RCC 7860 (cell line): Measurements from ENCODE around the gene PRDM7.
"Not testable (repeated sequence)": the region's sequence is repeated elsewhere in the genome, so short reads cannot be mapped to it uniquely, and the experiment has no call there.

ENCODE experiments used
- DNase-seq: peaks from one replicate; pipeline ENCODE4 v3.0.0-alpha.2; 2015; ENCODE audit warnings: low spot score
- FAIRE-seq: peaks from 2 replicates; lab custom pipeline; 2012; peaks lifted over from hg19 to GRCh38; lab: Jason Lieb, UNC

PRDM7 gene

DNA sequence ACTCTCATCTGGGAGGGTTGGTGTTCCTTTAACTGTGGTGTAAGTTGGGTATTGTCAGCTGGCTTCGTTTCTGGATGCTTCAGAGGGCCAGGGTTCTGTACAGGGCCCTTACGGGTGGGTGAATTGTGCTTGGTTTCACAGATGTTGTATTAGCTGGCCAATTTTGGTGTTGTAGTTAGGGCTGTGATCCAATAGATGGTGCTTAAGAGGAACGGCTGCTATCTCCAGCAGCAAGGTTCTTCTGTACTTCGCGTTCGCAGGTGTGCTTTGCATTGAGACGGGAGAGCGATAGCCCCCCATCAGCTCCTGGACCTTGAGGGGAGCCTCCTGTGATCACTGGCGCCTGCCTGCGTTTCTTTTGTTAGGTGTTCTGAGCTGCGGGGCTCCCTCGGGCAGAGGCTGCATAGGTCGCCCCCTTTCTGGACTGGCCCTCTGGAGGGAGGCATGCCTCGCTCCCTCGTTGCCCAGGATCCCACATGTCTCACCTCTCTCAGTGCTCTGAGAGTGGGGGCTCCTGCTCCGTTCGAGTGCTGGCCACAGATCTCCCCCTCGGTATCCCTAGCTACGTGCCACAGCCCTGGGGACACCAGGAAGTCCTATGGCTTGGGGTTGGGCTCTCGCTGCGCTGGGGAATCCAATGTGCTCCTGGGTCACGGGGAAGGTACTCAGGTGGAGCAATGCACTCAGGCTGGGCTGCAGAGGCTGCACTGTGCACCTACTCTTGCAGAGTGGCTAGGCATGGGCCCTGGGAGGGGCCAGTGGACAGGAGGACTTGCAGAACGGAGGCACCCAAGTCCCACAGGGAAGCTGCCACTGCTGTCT is 837 bp upstream of the PRDM7 start:
- no peak for FAIRE-seq

DNA sequence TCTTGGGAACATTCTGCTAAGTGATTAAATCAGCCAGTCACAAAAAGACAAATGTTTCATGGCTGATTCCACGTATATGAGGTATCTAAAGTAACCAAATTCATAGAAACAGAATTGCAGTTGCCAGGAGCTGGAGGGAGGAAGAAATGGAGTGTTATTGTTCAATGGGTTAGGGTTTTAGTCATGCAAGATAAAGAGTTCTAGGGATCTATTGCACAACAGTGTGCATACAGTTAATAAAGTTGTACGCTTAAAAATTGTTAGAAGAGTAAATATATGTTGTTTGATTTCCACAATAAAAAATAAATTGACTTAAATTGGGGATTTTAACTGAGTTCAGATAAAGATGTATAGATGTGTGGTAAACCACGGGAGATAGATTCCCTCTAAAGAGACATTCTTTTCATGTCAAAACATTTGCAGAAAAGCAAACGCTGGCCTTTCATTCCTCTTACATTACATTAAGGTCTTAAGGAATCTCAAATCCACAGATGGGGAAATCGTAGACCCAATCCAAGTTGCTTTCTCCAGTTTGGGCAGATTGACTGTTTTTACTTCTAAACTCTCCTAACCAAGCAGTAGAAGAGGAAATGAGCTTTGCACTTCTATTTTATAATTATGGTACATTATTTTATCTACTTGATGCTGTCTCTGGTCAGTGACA is 4.6 kb downstream of the PRDM7 start:
- DNase-seq: no peak
- FAIRE-seq: no peak

More for the DNA sequence above, 837 bp upstream of the PRDM7 start:
- no peak for DNase-seq

DNA sequence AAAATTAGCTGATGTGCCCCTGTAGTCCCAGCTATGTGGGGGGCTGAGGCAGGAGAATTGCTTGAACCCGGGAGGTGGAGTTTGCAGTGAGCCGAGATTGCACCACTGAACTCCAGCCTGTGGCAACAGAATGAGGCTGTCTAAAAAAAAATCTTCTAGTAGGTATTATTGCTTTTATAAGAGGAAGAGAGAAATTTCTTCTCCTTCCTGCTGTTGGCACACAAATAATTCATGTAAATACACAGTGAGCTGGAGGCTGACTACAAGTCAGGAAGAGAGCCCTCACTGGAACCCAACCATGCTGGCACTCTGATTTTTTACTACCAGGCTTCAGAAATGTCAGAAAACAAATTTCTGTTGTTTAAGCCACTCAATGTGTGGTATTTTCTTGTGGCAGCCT is 6.7 kb downstream of the PRDM7 start:
- FAIRE-seq (no peak), DNase-seq (no peak)

DNA sequence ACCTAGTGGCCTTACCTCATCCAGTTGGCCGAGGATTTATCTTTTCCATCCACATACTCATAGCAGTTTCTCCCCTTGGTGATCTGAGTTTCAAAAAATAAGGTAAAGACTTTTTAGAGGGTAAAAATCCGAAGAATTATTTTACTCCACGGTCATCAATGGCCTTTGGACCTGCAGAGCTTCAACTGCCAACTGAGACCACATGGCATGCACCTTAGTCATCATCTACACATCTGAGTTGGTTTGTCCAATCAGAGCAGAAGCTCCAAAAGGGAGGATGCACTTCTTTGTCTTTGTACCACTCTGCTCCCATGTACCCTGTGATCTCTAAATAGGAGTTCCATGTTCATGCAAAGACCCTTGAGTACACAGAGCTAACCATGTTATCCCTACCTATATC is 15.7 kb downstream of the PRDM7 start:
- no peak for DNase-seq
- no peak for FAIRE-seq

DNA sequence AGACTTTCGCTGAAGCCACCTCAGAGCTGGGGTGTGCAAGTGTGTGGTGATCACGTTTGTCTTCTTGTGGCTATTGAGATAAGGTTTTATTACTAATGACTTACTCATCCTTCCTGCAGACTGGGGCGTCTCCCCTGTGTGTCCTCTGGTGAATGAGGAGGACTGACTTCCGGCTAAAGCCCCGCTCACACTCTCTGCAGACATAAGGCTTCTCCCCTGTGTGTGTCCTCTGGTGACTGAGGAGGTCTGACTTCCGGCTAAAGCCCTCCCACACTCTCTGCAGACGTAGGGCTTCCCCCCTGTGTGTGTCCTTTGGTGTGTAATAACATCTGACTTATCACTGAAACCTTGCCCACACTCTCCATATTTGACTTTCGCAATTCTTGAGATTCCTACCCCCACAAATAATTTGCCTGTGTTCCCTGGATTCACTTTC is 19.4 kb downstream of the PRDM7 start:
- FAIRE-seq (no peak), DNase-seq (peak; percentile 80)

DNA sequence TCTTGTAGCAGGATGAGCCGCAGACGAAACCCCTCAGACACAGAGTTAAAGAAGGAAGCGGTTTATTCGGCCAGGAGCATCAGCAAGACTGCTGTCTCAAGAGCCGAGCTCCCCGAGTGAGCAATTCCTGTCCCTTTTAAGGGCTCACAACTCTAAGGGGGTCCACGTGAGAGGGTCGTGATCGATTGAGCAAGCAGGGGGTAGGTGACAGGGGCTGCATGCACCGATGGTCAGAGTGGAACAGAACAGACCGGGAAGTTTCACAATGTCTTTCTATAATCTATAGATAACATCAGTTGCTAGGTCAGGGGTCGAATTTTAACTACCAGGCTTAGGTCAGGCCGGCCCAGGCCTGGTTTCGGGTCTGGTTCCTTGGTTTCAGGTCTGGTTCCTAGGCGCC is 20.6 kb downstream of the PRDM7 start:
- FAIRE-seq, DNase-seq: not testable (repeated sequence)

DNA sequence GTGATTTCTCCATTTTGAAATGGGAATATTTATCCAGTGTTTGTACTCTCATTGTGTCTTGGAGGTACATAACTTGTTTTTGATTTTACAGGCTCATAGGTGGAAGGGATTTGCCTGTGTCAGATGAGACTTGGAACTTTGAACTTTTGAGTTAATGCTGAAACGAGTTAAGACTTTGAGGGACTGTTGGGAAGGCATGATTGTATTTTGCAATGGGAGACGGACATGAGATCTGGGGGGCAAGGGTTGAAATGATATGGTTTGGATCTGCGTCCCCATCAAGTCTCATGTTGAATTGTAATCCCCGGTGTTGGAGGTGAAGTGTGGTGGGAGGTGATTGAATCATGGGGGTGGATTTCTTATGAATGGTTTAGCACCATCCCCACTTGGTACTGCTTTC is 21.8 kb downstream of the PRDM7 start:
- FAIRE-seq: no peak

DNA sequence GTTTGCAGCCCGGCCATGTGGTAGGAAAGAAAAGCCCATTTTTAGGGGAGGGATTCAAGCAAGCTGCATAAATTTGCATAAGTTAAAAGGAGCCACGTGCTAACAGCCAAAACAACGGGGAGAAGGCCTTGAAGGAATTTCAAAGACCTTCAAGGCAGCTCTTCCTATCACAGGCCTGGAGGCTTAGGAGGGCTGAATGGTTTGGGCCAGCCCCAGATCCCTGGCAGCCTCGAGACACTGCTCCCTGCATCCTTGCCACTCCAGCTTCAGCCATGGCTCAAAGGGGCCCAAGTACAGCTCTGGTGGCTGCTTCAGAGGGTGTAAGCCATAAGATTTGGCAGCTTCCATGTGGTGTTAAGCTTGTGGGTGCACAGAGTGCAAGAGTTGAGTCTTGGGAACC is 22.6 kb downstream of the PRDM7 start:
- FAIRE-seq (no peak), DNase-seq (no peak)

More for the DNA sequence above, 21.8 kb downstream of the PRDM7 start:
- no peak for DNase-seq

DNA sequence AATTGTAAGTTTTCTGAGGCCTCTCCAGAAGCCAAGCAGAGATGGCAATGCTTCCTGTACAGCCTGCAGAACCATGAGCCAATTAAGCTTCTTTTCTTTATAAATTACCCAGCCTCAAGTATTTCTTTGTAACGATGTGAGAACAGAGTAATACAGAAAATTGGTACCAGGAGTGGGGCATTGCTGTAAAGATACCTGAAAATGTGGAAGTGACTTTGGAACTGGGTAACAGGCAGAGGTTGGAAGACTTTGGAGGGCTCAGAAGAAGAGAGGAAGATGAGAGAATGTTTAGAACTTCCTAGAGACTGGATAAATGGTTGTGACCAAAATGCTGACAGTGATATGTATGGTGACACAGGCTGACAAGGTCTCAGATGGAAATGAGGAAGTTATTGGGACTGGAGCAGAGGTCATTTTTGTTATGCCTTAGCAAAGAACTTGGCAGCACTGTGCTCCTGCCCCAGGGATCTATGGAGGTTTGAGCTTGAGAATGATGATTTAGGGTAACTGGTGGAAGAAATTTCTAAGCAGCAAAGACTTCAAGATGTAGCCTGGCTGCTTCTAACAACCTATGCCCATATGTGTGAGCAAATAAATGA is 23.1 kb downstream of the PRDM7 start:
- no peak for FAIRE-seq

DNA sequence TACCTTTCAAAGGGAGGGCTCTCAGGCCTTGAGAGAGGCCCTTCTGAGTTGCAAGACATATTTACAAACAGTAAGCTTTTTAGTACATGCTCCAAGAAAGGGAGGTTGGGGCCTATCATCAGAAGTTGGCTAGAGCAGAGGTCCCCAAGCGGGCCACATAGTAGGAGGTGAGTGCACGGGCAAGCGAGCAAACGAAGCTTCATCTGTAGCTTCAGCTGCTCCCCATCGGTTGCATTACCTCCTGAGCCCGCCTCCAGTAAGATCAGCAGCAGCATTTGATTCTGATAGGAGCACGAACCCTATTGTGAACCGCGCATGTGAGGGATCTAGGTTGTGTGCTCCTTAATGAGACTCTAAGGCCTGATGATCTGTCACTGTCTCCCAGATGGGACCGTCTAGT is 26.2 kb downstream of the PRDM7 start:
- no peak for FAIRE-seq
- no peak for DNase-seq

More for the DNA sequence above, 23.1 kb downstream of the PRDM7 start:
- no peak for DNase-seq

DNA sequence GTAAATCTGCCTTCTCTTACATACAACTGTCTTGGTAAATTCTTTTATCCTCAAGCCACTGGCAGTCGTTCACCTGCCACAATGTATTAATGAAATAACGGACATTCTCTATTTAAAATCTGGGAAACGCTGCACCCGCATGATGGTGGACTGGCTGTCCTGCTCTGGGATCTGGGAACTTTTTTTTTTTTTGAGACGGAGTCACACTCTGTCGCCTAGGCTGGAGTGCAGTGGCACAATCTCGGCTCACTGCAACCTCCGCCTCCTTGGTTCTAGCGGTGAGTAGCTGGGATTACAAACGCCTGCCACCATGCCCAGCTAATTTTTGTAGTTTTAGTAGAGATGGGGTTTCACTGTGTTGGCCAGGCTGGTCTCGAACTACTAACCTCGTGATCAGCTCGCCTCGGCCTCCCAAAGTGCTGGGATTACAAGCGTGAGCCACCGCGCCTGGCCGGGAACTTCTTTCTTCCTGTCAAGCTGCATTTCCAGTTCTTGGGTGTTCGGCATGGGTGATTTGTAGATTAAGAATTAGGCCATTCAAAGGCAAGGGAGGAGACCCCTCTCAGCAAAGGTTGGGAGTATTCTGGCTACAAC is 28.3 kb downstream of the PRDM7 start:
- FAIRE-seq: no peak
- no peak for DNase-seq

DNA sequence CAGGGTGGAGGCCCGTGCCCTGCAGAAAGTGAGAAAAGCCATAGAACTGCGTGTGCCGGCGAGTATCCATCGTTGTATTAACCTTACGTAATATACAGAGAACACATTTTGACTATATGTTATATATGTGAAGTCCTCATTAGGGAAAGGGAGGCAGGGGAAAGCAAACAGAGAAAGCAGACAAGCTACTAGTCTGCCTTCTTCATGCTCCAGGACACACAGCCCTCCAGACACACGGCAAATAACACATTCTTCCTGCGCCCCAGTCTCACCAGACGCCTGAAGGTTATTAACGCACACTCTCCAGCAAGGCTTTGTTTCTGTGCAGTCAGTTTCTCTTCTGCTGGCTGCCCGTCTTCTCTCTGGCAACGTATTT is 28.8 kb downstream of the PRDM7 start:
- FAIRE-seq: no peak
- DNase-seq: no peak

DNA sequence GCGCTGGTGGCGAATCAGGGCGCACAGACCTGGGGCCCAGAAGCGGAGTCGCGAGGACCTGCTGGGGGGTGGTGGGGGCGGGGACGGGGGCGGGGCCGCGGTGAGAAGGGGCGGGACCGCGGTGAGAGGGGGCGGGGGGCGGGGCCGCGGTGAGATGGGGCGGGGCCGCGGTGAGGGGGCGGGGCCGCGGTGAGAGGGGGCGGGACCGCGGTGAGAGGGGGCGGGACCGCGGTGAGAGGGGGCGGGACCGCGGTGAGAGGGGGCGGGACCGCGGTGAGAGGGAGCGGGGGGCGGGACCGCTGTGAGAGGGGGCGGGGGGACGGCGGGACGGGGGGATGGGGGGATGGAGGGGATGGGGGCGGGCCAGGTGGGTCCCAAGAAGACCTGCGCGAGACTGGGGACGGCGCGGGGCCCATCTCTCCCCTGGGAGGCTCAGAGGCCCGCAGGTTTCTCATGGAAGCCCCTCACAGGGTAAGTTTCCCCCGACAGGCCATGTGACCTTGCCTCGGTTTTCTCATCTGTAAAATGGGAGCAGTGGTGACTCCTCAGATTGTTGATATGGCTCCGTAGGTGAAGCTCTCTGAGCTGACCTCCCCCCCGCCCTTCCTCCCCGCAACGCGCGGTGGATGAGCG is 29.3 kb downstream of the PRDM7 start:
- no peak for FAIRE-seq
- no peak for DNase-seq

DNA sequence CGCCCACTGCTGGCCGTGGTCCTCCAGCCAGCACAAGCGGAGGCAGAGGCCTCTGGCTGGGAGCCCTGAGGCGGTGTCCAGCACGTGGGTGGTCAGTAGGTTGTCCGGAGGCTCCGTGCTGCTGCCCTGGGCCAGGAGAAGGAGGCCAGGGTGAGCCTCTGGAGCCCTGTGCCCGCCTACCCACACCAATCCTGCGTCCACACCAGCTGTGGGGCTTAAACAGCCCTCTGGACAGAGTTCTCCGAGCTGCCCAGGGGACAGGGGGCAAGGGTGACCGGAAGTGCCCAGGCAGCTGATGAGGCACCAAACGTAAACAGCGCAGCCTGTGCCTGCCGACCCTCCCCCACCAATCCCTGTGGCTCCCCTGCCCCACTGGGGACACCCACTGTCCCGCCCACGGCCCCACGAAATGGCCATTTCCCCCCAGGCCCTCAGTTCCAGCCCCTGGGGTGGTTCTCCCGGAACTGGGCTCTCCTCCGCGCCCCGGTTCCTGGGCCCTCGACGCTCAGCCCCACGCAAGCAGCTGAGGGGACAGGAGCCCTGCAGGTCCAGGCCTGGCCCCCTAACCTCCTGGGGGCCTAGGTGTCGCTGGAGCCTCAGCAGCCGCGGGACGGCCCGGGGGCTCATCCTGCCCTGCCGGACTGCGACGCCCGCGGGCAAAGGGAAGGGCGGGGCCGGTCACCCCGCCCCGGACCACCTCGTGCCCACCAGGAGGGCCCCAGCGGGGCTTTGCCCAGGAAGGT is 30.0 kb downstream of the PRDM7 start:
- no peak for DNase-seq

DNA sequence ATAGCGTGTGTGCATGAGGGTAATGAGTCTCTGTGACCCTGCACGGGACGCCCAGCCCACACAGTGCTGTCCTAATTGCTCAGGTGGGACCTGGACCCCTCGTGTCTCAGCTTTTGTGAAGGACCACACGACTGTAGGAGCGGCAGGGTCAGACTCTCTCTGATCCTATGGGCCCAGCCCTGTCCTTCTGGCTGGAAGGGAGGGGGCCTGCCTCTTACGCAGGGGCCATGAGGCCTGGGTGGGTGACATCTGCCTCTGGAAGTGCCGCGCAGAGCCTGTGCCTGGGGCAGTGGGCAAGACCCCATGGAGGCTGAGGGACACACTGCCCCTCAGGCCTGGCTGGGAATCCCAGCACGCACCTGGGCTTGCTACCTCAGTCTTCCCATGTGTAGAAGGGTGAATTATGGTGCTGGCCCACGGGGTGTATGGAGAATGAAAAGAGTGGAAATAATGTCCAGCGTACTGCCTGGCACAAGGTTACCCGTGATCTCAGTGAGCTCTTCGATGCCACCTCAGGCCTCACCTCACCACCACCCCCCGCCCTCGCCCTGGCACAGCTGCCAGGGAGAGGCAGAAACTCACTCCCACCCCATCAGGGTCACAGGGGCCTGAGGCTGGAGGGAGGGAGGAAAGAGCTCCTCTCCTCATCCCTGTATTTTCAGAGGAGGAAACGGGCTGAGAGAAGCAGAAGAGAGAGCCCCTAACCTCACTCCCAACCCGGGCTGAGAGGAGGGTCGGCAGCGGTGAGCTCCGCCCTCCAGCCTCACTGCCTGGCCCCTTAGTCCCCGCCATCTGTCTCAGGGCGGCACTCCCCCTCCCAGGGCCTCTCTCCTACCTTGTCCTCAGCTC is 30.8 kb downstream of the PRDM7 start:
- DNase-seq (no peak), FAIRE-seq (no peak)

More for the DNA sequence above, 30.0 kb downstream of the PRDM7 start:
- FAIRE-seq: no peak

DNA sequence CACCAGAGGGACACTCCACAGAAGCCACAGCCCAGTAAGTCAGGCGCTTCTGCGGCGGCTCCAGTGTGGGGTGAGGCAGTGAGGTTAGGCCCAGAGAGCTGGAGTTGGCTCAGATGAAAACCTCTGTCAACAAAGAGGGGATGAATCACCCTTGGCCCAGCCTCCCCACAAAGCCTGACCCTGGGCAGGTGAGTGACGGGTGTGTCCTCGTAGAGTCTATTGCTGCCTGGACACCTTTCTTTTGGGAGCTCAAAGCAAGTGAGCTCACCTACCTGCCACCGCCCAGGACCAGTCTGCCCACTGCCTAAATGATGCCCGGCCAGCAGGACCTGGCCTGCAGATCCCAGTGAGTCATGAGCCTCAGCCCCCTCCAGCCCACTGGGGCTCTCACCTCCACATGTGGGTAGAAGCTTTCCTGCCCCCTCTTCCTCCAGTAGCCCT is 33.0 kb downstream of the PRDM7 start:
- FAIRE-seq (peak; percentile 67), DNase-seq (peak; percentile 56)

DNA sequence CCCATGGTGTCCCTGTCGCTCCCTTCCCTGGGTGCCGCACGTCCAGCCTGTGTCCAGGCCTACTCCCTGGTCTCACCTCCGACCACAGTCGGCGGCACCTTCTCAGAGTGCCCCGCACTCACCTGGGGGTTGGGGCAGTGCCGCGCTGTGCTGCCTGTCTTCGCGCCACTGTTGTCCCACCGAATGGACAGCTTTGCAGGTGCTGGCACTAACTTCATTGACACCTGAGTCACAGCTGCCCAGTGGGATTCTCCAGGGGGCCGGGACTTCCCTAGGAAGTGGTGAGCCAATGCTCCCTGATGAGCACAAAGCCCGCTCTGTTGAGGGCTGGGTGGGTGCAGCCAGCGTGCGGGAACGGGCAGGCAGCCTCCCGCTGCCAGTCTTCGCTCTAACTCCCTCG is 33.6 kb downstream of the PRDM7 start:
- no peak for FAIRE-seq
- DNase-seq: no peak

DNA sequence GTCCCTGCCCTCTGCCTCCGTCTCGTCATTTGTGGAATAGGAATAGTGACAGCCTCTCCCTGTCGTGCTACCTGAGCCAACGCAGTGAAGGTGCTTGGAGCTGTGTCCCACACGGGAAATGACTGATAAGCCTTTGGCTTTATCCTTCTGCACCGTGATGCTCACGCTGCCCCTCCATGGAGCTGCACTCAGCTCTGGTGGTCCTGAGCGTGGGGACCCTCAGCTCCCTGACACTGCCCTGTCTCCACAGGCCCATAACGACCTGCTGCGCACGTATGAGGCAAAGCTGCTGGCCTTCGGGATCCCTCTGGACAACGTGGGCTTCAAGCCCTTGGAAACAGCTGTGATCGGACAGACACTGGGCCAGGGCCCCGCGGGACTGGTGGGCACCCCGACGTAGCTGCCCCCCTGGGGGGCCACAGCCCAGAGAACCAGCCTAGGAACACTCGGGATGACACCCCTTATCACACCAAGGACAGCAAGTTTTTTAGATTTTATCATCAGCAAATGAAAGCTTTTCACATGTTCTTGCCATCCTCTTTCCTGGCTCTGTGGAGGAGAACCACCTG is 34.1 kb downstream of the PRDM7 start:
- FAIRE-seq (no peak), DNase-seq (no peak)

DNA sequence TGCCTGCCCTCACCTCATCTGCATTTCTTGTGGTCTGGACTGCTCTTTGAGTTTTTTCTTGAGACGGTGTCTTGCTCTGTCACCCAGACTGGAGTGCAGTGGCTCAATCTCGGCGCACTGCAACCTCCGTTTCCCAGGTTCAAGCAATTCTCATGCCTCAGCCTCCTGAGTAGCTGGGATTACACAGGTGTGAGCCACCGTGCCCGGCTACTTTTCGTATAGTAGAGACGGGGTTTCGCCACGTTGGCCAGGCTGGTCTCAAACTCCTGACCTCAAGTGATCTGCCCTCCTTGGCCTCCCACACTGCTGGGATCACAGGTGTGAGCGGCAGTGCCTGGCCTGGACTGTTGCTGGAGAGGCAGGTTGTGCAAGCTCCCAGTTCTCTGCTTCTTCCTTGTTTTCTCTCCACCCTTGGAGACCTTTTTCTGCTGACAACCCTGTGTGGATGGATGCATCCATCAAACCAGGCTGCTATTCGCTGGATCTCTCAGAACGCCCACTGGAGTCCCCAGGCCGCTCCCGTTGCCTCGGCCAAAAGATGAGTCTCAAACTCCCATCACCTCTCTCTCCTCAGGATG is 35.1 kb downstream of the PRDM7 start:
- DNase-seq (no peak), FAIRE-seq (no peak)
